Colonic mucosa (tissue), 4 donors: Measurements from ENCODE around the gene SHB. TPM values are rescaled to one million over a fixed set of nuclear protein-coding genes. Genes with fewer than 3 reads are reported as not detected.

Source experiments
- DNase-seq: peaks from one replicate; pipeline ENCODE4 v3.0.0-alpha.2; 2020
- H3K27ac ChIP-seq: fragments of 200-600 bp; one replicate; pipeline ENCODE4 v1.8.0; 2021
- H3K27me3 ChIP-seq: fragments of 200-600 bp; one replicate; pipeline ENCODE4 v1.8.0; 2021
- H3K36me3 ChIP-seq: fragments of 200-600 bp; one replicate; pipeline ENCODE4 v1.8.0; 2021
- H3K4me1 ChIP-seq: fragments of 200-600 bp; one replicate; pipeline ENCODE4 v1.8.0; 2021; ENCODE audit warnings: mild to moderate bottlenecking
- H3K4me3 ChIP-seq: fragments of 200-600 bp; one replicate; pipeline ENCODE4 v1.8.0; 2021
- H3K9ac ChIP-seq, 2 donors: one replicate each; pipeline ENCODE4 v1.7.0; 2013; ENCODE audit warnings: control low read depth in 2 of 2, low read depth in 2 of 2, low read length in 2 of 2
- H3K9me3 ChIP-seq: fragments of 200-600 bp; one replicate; pipeline ENCODE4 v1.8.0; 2021
- intact Hi-C: fragments of 100-400 bp; cut with DNase I; formaldehyde crosslinking; loops from one replicate; pipeline ENCODE4 v1.14.1; 2022
- total RNA-seq, 2 donors: library from RNA; stranded (reverse); fragmentation: NEBNext Ultra II Directional in 1 of 2; extraction: Animal tissue kit (Norgen Biotek cat#: 25700) in 1 of 2; gene quantifications; one replicate each; pipeline ENCODE4 v1.2.1, GENCODE V29; 2021
- TF ChIP-seq, protein P1 (sequence below): fragments of 200-600 bp; IDR thresholded peaks from one replicate; pipeline ENCODE4 v1.8.0; 2022; ENCODE audit warnings: antibody characterized with exemption, mild to moderate bottlenecking
- donor health status: healthy.
- donor health status: DM: no; HTN: no; CAD: no.
- donor health status: DM: no; HTN: no; CAD: no.

The SHB gene
- total RNA-seq, 2 donors from 2014 or later = 17.4 to 24.0 TPM

DNA sequence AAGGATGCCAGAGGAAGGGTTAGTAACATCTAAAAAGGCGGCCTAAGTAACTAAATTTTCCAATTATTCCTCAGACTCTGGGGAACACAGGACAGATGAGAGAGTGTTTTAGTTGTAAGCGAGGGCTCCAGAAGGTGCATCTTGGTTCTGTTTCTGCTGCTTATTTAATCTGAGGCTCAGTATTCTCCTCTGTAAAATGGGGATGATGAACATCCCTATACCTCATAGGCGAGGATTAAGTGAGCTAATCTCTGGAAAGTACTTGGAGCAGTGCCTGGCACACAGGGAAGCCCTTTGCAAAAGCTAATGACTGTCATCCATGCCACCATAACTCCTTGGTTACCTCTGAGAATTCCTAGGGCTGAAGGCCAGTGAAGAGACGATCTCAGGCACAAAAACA is 59.0 kb downstream of the SHB start:
- H3K9ac ChIP-seq = no peak overlapping the region
- peaks cover 4% of the 10 kb centered on the region for H3K36me3 ChIP-seq
- no peaks in the 10 kb centered on the region for H3K9me3 ChIP-seq
- H3K27me3 ChIP-seq = no peaks in the 10 kb centered on the region
- TF ChIP-seq, protein P1, sequence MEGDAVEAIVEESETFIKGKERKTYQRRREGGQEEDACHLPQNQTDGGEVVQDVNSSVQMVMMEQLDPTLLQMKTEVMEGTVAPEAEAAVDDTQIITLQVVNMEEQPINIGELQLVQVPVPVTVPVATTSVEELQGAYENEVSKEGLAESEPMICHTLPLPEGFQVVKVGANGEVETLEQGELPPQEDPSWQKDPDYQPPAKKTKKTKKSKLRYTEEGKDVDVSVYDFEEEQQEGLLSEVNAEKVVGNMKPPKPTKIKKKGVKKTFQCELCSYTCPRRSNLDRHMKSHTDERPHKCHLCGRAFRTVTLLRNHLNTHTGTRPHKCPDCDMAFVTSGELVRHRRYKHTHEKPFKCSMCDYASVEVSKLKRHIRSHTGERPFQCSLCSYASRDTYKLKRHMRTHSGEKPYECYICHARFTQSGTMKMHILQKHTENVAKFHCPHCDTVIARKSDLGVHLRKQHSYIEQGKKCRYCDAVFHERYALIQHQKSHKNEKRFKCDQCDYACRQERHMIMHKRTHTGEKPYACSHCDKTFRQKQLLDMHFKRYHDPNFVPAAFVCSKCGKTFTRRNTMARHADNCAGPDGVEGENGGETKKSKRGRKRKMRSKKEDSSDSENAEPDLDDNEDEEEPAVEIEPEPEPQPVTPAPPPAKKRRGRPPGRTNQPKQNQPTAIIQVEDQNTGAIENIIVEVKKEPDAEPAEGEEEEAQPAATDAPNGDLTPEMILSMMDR = no peak
- H3K4me1 ChIP-seq = no peaks in the 10 kb centered on the region
- no peak for DNase-seq
- H3K4me3 ChIP-seq = no peak overlapping the region
- intact Hi-C loops = no loop called here
- H3K27ac ChIP-seq = no peak overlapping the region

DNA sequence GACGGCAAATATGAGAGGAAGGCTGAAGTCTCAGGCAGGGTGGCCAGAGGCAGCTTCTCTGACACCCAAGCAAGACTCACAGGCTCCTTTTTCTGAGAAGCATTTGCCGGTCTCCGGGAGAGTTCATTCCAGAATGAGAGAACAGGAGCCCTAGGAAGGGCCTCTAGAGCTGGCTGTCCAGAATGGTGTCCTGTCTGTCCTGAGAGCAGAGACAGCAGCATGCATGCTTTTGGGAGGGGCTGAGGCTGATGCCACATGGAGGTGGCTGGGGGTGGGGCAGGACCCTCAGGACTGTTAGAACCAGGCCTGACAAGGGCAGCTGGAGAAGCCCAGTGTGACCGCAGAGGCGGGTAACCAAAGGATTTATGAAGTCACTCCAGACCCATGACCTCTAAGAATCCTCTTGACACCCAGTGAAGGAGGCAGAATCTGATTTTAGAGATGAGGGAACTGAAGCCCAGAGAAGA is 60.0 kb downstream of the SHB start:
- Histone ChIP-seq H3K9me3 (no peaks in the 10 kb centered on the region), H3K9ac (no peak overlapping the region), H3K4me1 (no peaks in the 10 kb centered on the region), H3K27ac (no peak overlapping the region), H3K27me3 (no peaks in the 10 kb centered on the region), H3K4me3 (no peak overlapping the region), H3K36me3 (peaks cover 4% of the 10 kb centered on the region)
- DNase-seq = no peak
- intact Hi-C loops = no loop called here
- TF ChIP-seq, protein P1 = no peak

DNA sequence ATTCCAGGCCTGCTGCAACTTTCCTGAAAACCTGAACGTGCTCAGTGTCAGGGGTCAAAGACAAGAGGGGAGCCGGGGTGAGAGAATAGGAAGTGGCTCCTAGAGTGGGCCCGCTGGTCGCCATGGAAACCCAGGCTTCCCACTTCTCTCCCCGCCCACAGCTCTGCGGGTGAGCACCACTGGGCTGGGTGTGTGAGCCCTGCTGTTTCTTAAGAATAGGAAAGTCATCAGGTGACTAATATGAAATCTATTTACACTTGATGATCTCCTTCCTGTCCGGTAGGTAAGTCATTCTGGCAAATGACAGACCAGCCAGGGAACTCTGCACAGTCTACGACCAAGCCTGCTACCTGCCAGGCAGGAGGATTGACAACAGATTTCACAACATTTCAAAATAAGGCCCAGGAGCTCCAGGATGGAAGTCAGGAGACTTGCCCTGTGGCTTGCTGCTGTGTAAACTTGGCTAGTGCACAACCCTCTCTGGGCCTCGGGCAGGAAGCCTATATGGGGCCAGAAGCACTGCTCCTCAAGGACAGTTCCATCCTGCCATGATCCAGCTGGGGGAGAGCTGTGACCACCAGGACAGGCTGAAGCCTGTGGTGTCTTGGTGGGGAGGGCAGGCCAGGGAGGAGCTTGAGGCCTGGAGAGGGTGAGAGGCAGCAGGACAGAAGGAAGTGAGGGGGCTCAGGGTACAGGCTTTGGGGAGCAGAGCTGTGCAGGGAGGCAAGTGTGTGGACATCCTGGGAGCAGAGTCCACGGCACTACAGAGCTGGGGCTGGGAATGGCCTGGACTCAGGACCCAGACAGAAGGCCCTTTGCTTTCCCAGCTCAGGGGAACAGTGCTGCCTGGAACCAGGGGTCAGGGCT is 60.6 kb downstream of the SHB start:
- Histone ChIP-seq H3K27ac (no peak overlapping the region), H3K27me3 (no peaks in the 10 kb centered on the region), H3K9me3 (no peaks in the 10 kb centered on the region), H3K4me1 (no peaks in the 10 kb centered on the region), H3K4me3 (no peak overlapping the region), H3K36me3 (peaks cover under 1% of the 10 kb centered on the region), H3K9ac (no peak overlapping the region)
- intact Hi-C loops = no loop called here
- DNase-seq = no peak
- TF ChIP-seq, protein P1 = no peak

DNA sequence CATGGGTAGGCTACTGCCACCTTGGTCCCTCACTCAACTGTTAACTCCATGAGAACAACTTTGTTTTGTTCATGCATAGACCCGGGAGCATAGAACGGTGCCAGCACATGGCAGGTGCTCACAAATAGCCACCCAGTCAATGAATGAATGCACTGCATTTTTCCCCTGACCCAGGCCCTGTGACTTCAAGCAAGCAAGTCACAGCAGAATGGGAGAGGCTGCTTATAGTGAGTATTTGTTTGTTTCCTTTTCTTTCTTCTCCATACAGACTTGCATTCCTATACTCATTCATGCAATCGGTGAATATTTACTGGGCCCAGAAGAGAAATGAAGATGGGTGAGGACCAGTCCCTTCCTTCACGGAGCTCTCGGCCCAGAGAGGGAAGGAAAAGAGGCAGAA is 62.0 kb downstream of the SHB start:
- no peak for DNase-seq
- Histone ChIP-seq H3K27ac (no peak overlapping the region), H3K4me1 (no peaks in the 10 kb centered on the region), H3K9me3 (no peaks in the 10 kb centered on the region), H3K4me3 (no peak overlapping the region), H3K9ac (no peak overlapping the region), H3K27me3 (no peaks in the 10 kb centered on the region), H3K36me3 (no peaks in the 10 kb centered on the region)
- intact Hi-C loops = no loop called here
- TF ChIP-seq, protein P1 = no peak

DNA sequence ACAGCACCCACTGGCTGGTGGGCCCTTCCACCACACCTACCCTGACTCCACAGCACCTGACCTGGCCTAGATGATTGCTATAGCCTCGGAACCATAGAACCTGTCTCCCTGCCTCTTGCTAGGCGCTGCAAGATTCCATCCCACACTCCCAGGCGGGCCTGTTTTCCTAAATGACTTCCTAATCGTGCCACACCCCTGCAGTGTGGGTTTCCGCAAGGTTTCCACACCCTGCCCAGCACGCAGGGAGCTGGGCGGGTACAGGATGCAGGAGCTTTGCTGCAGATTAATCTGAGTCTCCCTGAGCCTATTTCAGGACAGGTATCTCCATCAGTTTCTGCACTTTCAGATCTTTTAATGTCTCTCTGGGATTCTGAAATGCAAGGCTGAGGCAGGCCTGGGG is 62.9 kb downstream of the SHB start:
- H3K9me3 ChIP-seq = no peaks in the 10 kb centered on the region
- TF ChIP-seq, protein P1 = no peak
- H3K27ac ChIP-seq = no peak overlapping the region
- DNase-seq = peak; percentile 58
- intact Hi-C loops = no loop called here
- no peaks in the 10 kb centered on the region for H3K27me3 ChIP-seq
- H3K4me1 ChIP-seq = no peaks in the 10 kb centered on the region
- no peaks in the 10 kb centered on the region for H3K36me3 ChIP-seq
- no peak overlapping the region for H3K9ac ChIP-seq
- H3K4me3 ChIP-seq = no peak overlapping the region
